ENCODE measurements around the gene PKN1.
A peak's percentile ranks its signal among the peaks of the same experiment; 100 is the strongest.
"Not testable (repeated sequence)": the region's sequence is repeated elsewhere in the genome, so short reads cannot be mapped to it uniquely, and the experiment has no call there.

The PKN1 gene

GRCh38 chr19:14462401-14462800 is 29.3 kb downstream of the PKN1 start:
- DNase-seq, result not testable (repeated sequence)

- DNase-seq, result no peak
Measured at GRCh38 chr19:14463747-14464146, 30.6 kb downstream of the PKN1 start.

- no peak for DNase-seq
Measured at GRCh38 chr19:14467391-14467790, 34.3 kb downstream of the PKN1 start.

- DNase-seq, result no peak
Measured at GRCh38 chr19:14467816-14468215, 34.7 kb downstream of the PKN1 start.

GRCh38 chr19:14470031-14470876 is 37.1 kb downstream of the PKN1 start:
- DNase-seq, result no peak

GRCh38 chr19:14471436-14472187 is 38.5 kb downstream of the PKN1 start:
- no peak for DNase-seq

GRCh38 chr19:14472202-14472938 is 39.3 kb downstream of the PKN1 start:
- DNase-seq, result peak; percentile 90

- peak; percentile 71 for DNase-seq
Measured at GRCh38 chr19:14473073-14473977, 40.2 kb downstream of the PKN1 start.

- DNase-seq, result peak; percentile 69
Measured at GRCh38 chr19:14473978-14474578, 41.0 kb downstream of the PKN1 start.

- no peak for DNase-seq
Measured at GRCh38 chr19:14474827-14475226, 41.7 kb downstream of the PKN1 start.

- DNase-seq, result peak; percentile 71
Measured at GRCh38 chr19:14475251-14476073, 42.4 kb downstream of the PKN1 start, which contains the start of gene PTGER1. TSS of gene PTGER1 (minus strand) at chr19:14475354. CDS start at chr19:14474320, 1,034 bp downstream.

GRCh38 chr19:14476327-14476672 is 43.2 kb downstream of the PKN1 start:
- no peak for DNase-seq

- peak; percentile 62 for DNase-seq
Measured at GRCh38 chr19:14476673-14477401, 43.7 kb downstream of the PKN1 start.

- peak; percentile 66 for DNase-seq
Measured at GRCh38 chr19:14477418-14478112, 44.5 kb downstream of the PKN1 start.

- DNase-seq, result no peak
Measured at GRCh38 chr19:14478113-14478545, 45.0 kb downstream of the PKN1 start.

GRCh38 chr19:14479309-14479974 is 46.3 kb downstream of the PKN1 start:
- DNase-seq, result peak; percentile 40

GRCh38 chr19:14479975-14480699 is 47.0 kb downstream of the PKN1 start:
- DNase-seq, result peak; percentile 78

GRCh38 chr19:14480700-14481079 is 47.6 kb downstream of the PKN1 start:
- DNase-seq, result no peak

All from right kidney (tissue), 1 donor.